Adrenal gland (tissue), 5 donors: ENCODE results near the gene PI4KA.

Source experiments
- POLR2A ChIP-seq, 2 donors: fragments of 450-650 bp; IDR thresholded peaks; one replicate each; pipeline ENCODE4 v1.6.1; 2017; ENCODE audit warnings: antibody characterized with exemption in 2 of 2, mild to moderate bottlenecking in 2 of 2, moderate library complexity in 1 of 2
- TF ChIP-seq, protein P1 (sequence below), 6 experiments: fragments of 450-650 bp in 4 of 6; fragments of 200-600 bp in 2 of 6; sonication (generic) in 1 of 6; IDR thresholded peaks; 1 replicate in 5 of 6; 2 replicates in 1 of 6; pipeline versions ENCODE4 v1.5.1 to v1.8.0; 2016 to 2021; ENCODE audit warnings: antibody characterized with exemption in 6 of 6, mild to moderate bottlenecking in 2 of 6, moderate library complexity in 1 of 6
- donor health status: DM: no; HTN: no; CAD: no.

DNA sequence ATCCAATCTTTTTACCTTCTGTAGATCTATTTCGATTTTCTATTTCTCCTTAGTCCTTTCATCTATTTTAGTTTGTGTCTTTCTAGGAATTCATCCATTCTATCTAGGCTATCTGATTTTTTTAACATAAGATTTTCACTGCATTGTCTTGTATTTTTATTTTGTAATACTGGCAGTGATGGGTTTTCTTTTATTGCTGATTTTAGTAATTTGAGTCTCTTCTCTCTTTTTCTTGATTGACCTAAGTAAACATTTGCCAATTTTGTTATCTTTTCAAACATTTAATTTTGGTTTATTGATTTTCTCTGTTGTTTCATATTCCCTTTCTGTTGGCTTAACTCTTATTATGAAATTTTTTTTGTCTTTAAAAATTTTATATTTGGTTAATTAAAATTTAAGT lies 192.1 kb downstream of the PI4KA start:
- TF ChIP-seq, protein P1, sequence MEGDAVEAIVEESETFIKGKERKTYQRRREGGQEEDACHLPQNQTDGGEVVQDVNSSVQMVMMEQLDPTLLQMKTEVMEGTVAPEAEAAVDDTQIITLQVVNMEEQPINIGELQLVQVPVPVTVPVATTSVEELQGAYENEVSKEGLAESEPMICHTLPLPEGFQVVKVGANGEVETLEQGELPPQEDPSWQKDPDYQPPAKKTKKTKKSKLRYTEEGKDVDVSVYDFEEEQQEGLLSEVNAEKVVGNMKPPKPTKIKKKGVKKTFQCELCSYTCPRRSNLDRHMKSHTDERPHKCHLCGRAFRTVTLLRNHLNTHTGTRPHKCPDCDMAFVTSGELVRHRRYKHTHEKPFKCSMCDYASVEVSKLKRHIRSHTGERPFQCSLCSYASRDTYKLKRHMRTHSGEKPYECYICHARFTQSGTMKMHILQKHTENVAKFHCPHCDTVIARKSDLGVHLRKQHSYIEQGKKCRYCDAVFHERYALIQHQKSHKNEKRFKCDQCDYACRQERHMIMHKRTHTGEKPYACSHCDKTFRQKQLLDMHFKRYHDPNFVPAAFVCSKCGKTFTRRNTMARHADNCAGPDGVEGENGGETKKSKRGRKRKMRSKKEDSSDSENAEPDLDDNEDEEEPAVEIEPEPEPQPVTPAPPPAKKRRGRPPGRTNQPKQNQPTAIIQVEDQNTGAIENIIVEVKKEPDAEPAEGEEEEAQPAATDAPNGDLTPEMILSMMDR (IDR thresholded peaks at IDR 0.05) = no peak
- TF ChIP-seq POLR2A (IDR thresholded peaks at IDR 0.05) = no peak
